ENCODE data around the gene GUCY1A2.

The GUCY1A2 gene

DNA sequence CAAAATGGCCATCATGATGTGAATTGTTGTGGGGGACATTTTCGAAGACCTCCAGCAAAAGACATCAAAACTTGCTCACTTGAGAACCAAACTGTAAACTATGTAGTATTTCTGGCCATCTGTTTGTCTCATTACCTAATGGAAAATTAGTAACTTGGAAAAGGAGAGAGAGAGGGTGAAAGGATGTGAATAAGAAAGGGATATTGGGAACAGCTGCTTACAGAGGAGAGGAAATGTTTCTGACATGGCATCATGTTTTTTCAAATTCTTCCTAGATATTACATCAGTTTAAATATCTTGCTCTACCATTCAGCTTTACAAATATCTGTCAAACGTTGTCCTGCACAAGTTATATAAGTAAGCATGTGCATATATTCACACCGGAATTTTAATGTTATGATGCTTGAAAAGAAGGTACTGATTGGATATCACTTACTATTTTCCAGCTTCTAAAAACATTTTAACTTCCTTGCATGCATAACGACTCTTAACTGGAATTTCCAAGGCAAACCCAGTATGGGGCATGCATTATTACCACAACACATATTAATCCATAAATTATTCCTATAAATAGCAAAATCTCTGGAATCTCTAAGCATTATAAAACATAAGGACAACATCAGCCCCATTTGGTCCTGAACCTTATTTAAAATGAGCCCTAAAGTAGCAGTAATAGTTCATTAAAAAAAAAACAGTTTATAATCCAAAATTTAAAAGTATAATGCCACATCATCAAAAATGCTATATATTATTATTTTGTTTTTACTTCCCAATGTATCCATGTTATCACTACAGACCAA lies 20.0 kb downstream of the GUCY1A2 start:
- DNase-seq, result no peak

- no peak for DNase-seq
These were observed 21.0 kb downstream of the GUCY1A2 start for GRCh38 chr11:106997227-106997626.

DNA sequence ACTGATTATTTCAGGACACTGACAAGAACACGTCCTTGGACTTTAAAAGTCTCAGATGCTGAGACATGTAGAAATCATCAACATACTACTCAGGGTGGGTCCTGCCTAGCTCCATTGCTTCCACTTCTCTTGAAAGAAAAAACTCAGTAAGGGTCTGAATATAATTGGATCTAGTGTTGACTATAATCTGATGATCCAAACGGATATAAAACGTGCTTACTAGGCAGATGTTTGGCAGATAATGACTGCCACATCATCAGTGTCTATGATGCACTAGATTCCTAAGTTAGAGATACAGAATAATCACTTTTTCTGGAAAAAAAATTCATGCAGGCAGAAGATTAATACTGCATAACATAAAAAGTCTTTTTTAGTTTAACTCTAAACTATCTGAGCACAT lies 21.6 kb downstream of the GUCY1A2 start:
- no peak for DNase-seq

GRCh38 chr11:106990331-106990730 lies 27.9 kb downstream of the GUCY1A2 start:
- no peak for DNase-seq

DNA sequence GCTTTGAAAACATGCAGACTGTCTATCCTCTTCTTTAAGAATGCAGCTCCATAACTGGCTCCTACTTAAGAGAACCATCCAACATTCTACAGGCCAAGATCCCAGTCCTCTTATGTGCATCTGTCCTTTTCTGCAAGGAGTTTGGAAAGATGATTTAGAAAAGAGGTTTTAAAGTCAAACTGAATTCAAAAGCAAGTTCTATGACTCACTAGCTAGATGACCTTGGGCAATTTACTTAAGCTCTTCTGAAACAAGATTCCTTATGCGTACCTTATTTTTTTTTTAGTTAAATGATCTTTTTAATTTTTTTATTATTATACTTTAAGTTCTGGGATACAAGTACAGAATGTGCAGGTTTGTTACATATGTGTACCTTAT lies 29.2 kb downstream of the GUCY1A2 start:
- no peak for DNase-seq

- DNase-seq, result no peak
These were observed 29.9 kb downstream of the GUCY1A2 start for GRCh38 chr11:106988151-106989077.

- no peak for DNase-seq
These were observed 31.6 kb downstream of the GUCY1A2 start for GRCh38 chr11:106986673-106987072.

DNA sequence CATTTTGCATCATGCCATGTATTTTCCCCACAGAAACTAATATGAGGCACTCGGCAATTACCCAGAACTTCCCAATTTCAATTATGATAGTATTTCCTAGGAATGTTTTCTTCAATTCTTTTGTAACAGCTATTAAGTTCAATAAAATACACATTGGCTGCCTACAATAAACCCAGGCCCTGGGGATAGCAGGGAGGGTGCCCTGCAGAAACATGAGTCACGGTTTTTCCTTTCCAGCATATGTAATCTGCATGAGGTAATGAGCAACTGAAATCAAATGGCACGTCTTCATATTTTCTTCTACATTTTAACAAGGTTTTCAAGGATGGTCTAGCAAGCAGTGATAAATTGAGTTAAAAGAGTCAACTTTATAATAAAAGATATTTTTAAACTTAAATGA lies 32.0 kb downstream of the GUCY1A2 start:
- DNase-seq, result no peak

GRCh38 chr11:106983991-106984390 lies 34.3 kb downstream of the GUCY1A2 start:
- no peak for DNase-seq

DNA sequence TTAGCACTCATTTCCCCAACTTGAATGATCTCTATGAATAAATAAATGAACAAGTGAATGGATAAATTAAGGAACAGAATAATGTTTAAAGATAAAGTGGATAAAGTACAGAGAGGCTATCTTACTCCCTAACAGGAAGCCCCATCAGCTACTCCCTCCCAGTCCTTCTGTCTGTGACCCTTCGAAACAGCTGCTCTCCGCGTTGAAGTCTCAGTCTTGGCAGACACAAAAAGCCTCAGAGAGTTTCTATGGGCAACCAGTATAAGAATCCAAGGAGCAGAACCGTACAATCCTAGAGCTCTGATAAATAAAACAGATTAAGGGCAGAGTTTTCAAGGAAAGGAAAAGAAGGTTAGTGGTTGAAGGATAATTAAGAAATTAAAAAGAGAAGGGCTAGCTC lies 35.0 kb downstream of the GUCY1A2 start:
- no peak for DNase-seq

DNA sequence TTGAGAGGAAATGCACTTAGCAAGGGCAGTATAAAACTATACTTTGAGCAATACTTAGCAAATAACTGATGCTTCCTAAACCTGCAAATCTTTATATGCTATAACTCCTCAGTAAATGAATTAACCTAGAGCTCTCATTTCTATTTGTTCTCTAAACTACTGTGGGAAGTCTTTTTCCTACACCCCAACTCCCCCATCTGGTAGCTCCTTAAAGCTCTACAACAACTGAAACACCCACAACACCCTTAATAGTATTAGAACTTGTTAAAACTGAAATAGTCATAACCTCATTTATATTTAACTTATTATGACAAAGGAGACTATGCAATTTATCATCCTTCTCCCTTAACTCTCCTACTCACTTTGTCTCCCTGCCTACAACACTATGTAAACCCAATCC lies 43.4 kb downstream of the GUCY1A2 start:
- no peak for DNase-seq

DNA sequence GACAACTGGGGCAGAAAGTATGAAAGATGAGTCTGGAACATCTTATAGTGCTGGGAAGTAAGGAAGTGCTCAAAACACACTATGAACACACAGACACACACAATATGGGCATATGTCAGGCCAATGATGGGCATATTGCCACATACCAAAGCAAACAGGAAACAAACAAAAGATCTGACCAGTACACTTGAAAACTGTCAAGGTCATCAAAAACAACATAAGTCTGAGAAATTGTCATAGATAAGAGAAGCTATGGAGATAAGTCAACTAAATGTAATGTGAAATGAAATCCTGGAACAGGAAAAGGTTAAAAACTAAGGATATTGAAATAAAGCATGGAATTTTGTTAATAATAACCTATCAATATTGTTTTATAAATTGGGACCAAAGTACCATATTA lies 46.4 kb downstream of the GUCY1A2 start:
- no peak for DNase-seq

DNA sequence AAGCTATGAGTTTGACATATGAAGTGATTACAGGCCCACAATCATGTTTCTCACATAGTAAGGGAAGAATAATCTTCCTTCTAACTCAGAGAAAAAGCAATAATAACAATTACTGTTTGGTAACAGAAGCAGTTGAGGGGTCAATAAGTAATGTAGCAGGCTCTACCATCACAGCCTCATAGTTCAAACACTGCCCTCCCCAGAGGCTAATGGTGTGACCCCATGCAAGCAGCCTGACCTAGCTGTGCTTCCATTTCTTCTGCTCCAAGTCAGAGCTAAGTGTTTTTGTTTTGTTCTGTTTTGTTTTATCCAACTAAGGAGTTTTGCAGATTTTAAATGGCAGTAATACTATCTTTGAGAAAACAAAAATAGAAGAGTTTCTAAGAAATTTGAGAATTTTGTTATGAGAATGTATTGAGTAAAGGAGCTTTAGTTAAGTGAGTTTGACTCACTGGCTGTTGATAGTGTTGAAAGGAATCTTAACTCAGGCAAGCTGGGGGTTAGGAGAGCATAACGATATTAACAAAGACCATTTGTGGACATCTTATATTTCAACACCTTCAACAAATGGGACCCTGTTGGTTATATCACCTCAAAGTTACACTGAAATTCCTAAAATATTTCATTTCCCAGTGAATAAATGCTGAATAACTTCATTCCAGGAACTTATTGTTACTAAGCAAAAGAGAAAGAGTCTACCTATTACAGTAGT lies 48.5 kb downstream of the GUCY1A2 start:
- DNase-seq, result no peak

- no peak for DNase-seq
These were observed 55.3 kb downstream of the GUCY1A2 start for GRCh38 chr11:106962995-106963394.

DNA sequence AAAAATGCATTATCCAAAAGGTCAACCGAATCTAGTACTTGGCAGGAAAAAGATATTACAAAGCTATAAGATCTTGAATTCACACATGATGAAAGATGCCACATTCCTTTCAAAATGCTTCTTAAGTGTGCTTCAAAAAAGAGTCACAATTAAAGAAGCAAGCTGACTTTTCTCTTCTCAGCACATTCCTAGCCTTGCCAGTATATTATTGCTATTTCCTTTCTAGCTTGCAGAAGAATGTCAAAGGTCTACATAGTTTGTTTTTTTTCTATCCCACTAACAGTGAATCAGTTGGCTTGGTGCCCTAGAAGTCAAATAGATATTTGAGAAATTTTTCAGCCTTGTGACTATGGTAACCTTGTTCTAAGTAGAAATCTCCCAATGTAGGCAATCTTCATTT lies 56.8 kb downstream of the GUCY1A2 start:
- no peak for DNase-seq

DNA sequence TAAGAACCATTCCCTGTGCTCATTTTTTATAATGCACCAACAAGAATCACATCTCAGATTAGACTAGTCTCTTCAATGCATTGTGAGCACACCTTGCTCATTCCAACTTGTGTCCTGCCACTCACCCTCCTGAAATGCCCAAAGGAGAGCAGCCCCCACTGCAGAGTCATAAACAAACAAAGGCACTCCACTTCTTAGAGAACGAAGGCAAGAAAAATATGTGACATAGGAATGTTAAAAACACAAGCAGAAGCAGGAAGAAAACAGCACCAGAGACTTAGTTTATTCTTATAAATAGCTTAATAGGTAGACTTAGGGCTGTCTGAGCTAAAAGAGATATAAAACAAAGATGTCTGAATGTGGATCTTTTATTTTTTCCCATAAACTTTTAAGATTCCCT lies 57.2 kb downstream of the GUCY1A2 start:
- DNase-seq, result no peak

- no peak for DNase-seq
These were observed 58.5 kb downstream of the GUCY1A2 start for GRCh38 chr11:106959800-106960199.

- no peak for DNase-seq
These were observed 58.9 kb downstream of the GUCY1A2 start for GRCh38 chr11:106959386-106959785.

GRCh38 chr11:106958517-106959248 lies 59.6 kb downstream of the GUCY1A2 start:
- DNase-seq, result no peak

- DNase-seq, result no peak
These were observed 61.2 kb downstream of the GUCY1A2 start for GRCh38 chr11:106957030-106957482.

DNA sequence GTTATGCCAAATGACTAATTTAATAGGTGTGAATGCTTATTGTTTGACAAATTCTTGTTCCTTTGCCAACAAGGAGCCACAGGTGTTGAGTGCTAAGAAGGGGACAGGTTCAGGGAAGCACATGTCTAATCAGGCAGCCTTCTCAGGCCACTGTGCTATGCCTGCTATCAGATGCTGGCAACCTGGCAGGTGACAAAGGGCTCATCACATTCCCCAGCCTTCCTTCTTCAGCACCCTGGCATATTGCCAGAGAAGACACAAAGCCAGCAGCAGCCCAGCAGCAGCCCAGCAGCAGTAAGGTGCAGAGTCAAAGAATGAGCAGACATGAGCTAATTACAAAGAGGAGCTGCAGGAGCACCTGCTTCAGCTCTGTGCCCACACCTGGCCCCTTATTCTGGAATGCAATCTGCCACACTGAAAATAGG lies 68.2 kb downstream of the GUCY1A2 start:
- DNase-seq, result no peak

DNA sequence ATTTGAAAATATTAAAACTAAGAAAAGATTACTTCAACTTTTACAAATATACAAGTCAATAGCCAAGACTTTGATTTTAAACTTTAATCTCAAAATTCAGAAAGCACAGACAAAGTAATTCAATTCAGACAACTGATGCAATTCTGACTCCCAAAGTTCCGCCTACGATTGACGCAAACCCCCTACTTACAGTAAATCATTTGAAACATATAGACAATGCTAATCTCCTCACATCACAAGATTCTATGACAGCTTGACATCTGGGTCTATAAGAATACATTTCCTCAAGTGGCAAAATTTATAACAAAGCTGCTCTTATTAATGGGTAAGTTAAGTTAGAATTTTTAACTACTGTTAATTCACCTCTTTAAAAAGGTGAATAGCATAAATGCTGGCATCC lies 75.2 kb downstream of the GUCY1A2 start:
- DNase-seq, result no peak

- peak; percentile 9 for DNase-seq
These were observed 79.1 kb downstream of the GUCY1A2 start for GRCh38 chr11:106939157-106939556.

Data from NCI-H1436 treated with DMSO at 0.1 percent for 48 hours (cell line).